H1 (cell line): Measurements from ENCODE around the gene AKIRIN2. TPM values are rescaled to one million over a fixed set of nuclear protein-coding genes. Genes with fewer than 3 reads are reported as not detected.

Source experiments
- ATF2 ChIP-seq: IDR thresholded peaks from 2 replicates; pipeline ENCODE4 v1.6.1; 2012; ENCODE audit warnings: low read length, inconsistent platforms
- CTCF ChIP-seq, 3 experiments: IDR thresholded peaks; 1 replicate in 2 of 3; 2 replicates in 1 of 3; pipeline versions ENCODE4 v1.5.1 to v1.6.1; 2011; ENCODE audit warnings: low read length in 3 of 3, mild to moderate bottlenecking in 3 of 3, inconsistent platforms in 2 of 3, low read depth in 1 of 3, moderate library complexity in 1 of 3; ENCODE audit not compliant: insufficient read depth in 1 of 3; ENCODE audit errors: control extremely low read depth in 1 of 3
- HDAC2 ChIP-seq, 2 experiments: fragments of 300-600 bp in 1 of 2; sonication (generic) in 1 of 2; IDR thresholded peaks; 2 replicates each; pipeline ENCODE4 v1.6.1; 2011 to 2012; ENCODE audit warnings: low read depth in 2 of 2, low read length in 2 of 2, mild to moderate bottlenecking in 2 of 2, moderate library complexity in 2 of 2, borderline replicate concordance in 1 of 2, inconsistent platforms in 1 of 2
- JUND ChIP-seq: IDR thresholded peaks from 2 replicates; pipeline ENCODE4 v1.6.1; 2011; ENCODE audit warnings: mild to moderate bottlenecking, improper control_type of control experiment, low read length
- KDM4A ChIP-seq: IDR thresholded peaks from one replicate; pipeline ENCODE4 v1.7.1; 2012; ENCODE audit warnings: low read depth, mild to moderate bottlenecking, moderate library complexity, low read length, inconsistent platforms; ENCODE audit not compliant: severe bottlenecking
- KDM5A ChIP-seq: fragments of 200-600 bp; IDR thresholded peaks from 2 replicates; pipeline ENCODE4 v1.7.1; 2012; ENCODE audit warnings: mild to moderate bottlenecking, low read length, inconsistent platforms, mixed read lengths
- NRF1 ChIP-seq: IDR thresholded peaks from 2 replicates; pipeline ENCODE4 v1.6.1; 2011; ENCODE audit warnings: mild to moderate bottlenecking, low read depth, low read length, improper control_type of control experiment
- RAD21 ChIP-seq, 2 experiments: IDR thresholded peaks in 1 of 2; conservative IDR thresholded peaks in 1 of 2; 2 replicates each; pipeline ENCODE4 v1.6.1; 2011; ENCODE audit warnings: low read depth in 2 of 2, low read length in 2 of 2, improper control_type of control experiment in 1 of 2, inconsistent platforms in 1 of 2, mild to moderate bottlenecking in 1 of 2, moderate library complexity in 1 of 2
- RBBP5 ChIP-seq: IDR thresholded peaks from 2 replicates; pipeline ENCODE4 v1.7.1; 2012; ENCODE audit warnings: low read depth, mild to moderate bottlenecking, inconsistent platforms, low read length, moderate library complexity, borderline replicate concordance
- RNF2 ChIP-seq: fragments of 200-900, 300-1000 bp; sonication (generic); IDR thresholded peaks from 2 replicates; pipeline ENCODE4 v1.7.1; 2016; ENCODE audit warnings: borderline replicate concordance, low read depth, mild to moderate bottlenecking, antibody characterized with exemption, low read length; ENCODE audit not compliant: poor library complexity, severe bottlenecking; ENCODE audit errors: missing control alignments
- SIN3A ChIP-seq, 2 experiments: IDR thresholded peaks in 1 of 2; conservative IDR thresholded peaks in 1 of 2; 2 replicates each; pipeline ENCODE4 v1.6.1; 2011 to 2012; ENCODE audit warnings: low read length in 2 of 2, improper control_type of control experiment in 1 of 2, low read depth in 1 of 2, mild to moderate bottlenecking in 1 of 2
- SP1 ChIP-seq: IDR thresholded peaks from 2 replicates; pipeline ENCODE4 v1.6.1; 2011; ENCODE audit warnings: low read depth, low read length
- SP4 ChIP-seq: IDR thresholded peaks from 2 replicates; pipeline ENCODE4 v1.6.1; 2012; ENCODE audit warnings: low read length, inconsistent platforms
- TBP ChIP-seq: IDR thresholded peaks from 2 replicates; pipeline ENCODE4 v1.6.1; 2011; ENCODE audit warnings: low read depth, low read length, improper control_type of control experiment
- USF2 ChIP-seq: IDR thresholded peaks from 2 replicates; pipeline ENCODE4 v1.6.1; 2011; ENCODE audit warnings: low read length, improper control_type of control experiment
- YY1 ChIP-seq: IDR thresholded peaks from 2 replicates; pipeline ENCODE4 v1.6.1; 2011; ENCODE audit warnings: low read depth, mild to moderate bottlenecking, low read length
- polyA plus RNA-seq, 7 experiments: library from polyadenylated mRNA; depleted of rRNA in 3 of 7; stranded (reverse) in 5 of 7; unstranded in 2 of 7; fragments of >200 nt in 5 of 7; fragments of 200-250 nt in 2 of 7; gene quantifications; 1 replicate in 5 of 7; 2 replicates in 1 of 7; 4 replicates in 1 of 7; pipeline versions ENCODE4 v1.2.1 to v1.2.3, GENCODE V29; 2011 to 2013; ENCODE audit warnings: missing spikeins in 2 of 7, mixed read lengths in 2 of 7
- total RNA-seq: library from RNA; stranded (reverse); fragmentation: NEBNext Ultra II Directional; extraction: Animal tissue kit (Norgen Biotek cat#: 25700); gene quantifications from 2 replicates; pipeline ENCODE4 v1.2.1, GENCODE V29; 2021

Gene AKIRIN2
- total and polyA plus RNA-seq, 2 of the 8 experiments (the other 6 are each of a cell fraction or from before 2014, with no cell fraction given), result 35.6 to 75.3 TPM

GRCh38 chr6:87701676-87702588, at the start of gene AKIRIN2 (continued):
- no peak for TF ChIP-seq KDM5A
- TF ChIP-seq SP1, result peak; percentile 81
- no peak for TF ChIP-seq RAD21 (IDR thresholded peaks at IDR 0.05 in 1 of 2, conservative IDR thresholded peaks at IDR 0.05 in 1 of 2; ENCODE audit: low read depth in 2 of 2, low read length in 2 of 2)
- peak; percentile 61 for TF ChIP-seq RBBP5
- TF ChIP-seq SP4, result peak; percentile 26; the same call in 1 of the 2 replicates
- no peak for TF ChIP-seq JUND
- TF ChIP-seq RNF2, result no peak
- TF ChIP-seq NRF1, result peak; percentile 95
- no peak for TF ChIP-seq USF2
- peak; percentile 96 for TF ChIP-seq TBP
- peak; percentile 32 to 90; a peak in 2 of 4 replicates for TF ChIP-seq SIN3A (conservative IDR thresholded peaks at IDR 0.05 in 1 of 2, IDR thresholded peaks at IDR 0.05 in 1 of 2; ENCODE audit: low read depth in 1 of 2, low read length in 2 of 2)
- peak; percentile 61 for TF ChIP-seq KDM4A
- TF ChIP-seq ATF2, result no peak
- peak; percentile 94 for TF ChIP-seq YY1
- no peak for TF ChIP-seq CTCF (IDR thresholded peaks at IDR 0.05; ENCODE audit: control extremely low read depth in 1 of 3, insufficient read depth in 1 of 3, low read depth in 1 of 3, low read length in 3 of 3)
- peak in 1 of 2 experiments; percentile 34; a peak in 1 of 4 replicates for TF ChIP-seq HDAC2 (IDR thresholded peaks at IDR 0.05; ENCODE audit: borderline replicate concordance in 1 of 2, low read depth in 2 of 2, low read length in 2 of 2)
